Neural cell (in vitro differentiated cells): Measurements from ENCODE around the gene S100G. TPM values are rescaled to one million over a fixed set of nuclear protein-coding genes. Genes with fewer than 3 reads are reported as not detected.
A peak's percentile ranks its signal among the peaks of the same experiment; 100 is the strongest.

Source experiments
- H2AFZ ChIP-seq: fragments of 200-600, 300-800 bp; sonication (generic), shearing (Covaris generic); 2 replicates; pipeline ENCODE4 v1.6.0; 2014; ENCODE audit warnings: low read depth, mild to moderate bottlenecking, antibody characterized with exemption, low read length, moderate library complexity
- H3F3A ChIP-seq: fragments of 200-600 bp; shearing (Covaris generic); 2 replicates; pipeline ENCODE4 v1.6.1; 2016; ENCODE audit warnings: mild to moderate bottlenecking, moderate library complexity, mixed read lengths, antibody characterized with exemption, low read length; ENCODE audit not compliant: insufficient read depth, poor library complexity, severe bottlenecking
- H3K27ac ChIP-seq: fragments of 200-600, 300-800 bp; sonication (generic), shearing (Covaris generic); 2 replicates; pipeline ENCODE4 v1.5.1; 2014; ENCODE audit warnings: mild to moderate bottlenecking, low read length, moderate library complexity
- H3K27me3 ChIP-seq: fragments of 300-800, 200-600 bp; sonication (generic), shearing (Covaris generic); 2 replicates; pipeline ENCODE4 v1.6.0; 2014; ENCODE audit warnings: mild to moderate bottlenecking, low read depth, low read length, moderate library complexity; ENCODE audit not compliant: insufficient read depth
- H3K36me3 ChIP-seq: fragments of 300-800, 200-600 bp; sonication (generic), shearing (Covaris generic); 2 replicates; pipeline ENCODE4 v1.5.1; 2014; ENCODE audit warnings: mild to moderate bottlenecking, antibody characterized with exemption, low read length, moderate library complexity; ENCODE audit not compliant: insufficient read depth
- H3K4me2 ChIP-seq: fragments of 300-800, 200-600 bp; sonication (generic), shearing (Covaris generic); 2 replicates; pipeline ENCODE4 v1.6.0; 2014; ENCODE audit warnings: mild to moderate bottlenecking, low read length
- H3K4me3 ChIP-seq: fragments of 300-800, 200-600 bp; sonication (generic), shearing (Covaris generic); 2 replicates; pipeline ENCODE4 v1.5.1; 2014; ENCODE audit warnings: mild to moderate bottlenecking, low read length, moderate library complexity
- H3K79me2 ChIP-seq: fragments of 200-600 bp; shearing (Covaris generic); replicated peaks from 2 replicates; pipeline ENCODE4 v1.6.0; 2014; ENCODE audit warnings: mild to moderate bottlenecking, low read length, moderate library complexity; ENCODE audit not compliant: insufficient read depth
- H3K9ac ChIP-seq: fragments of 300-800, 200-600 bp; sonication (generic), shearing (Covaris generic); 2 replicates; pipeline ENCODE4 v1.6.1; 2016; ENCODE audit warnings: mild to moderate bottlenecking, low read length, mixed read lengths
- H3K9me2 ChIP-seq: fragments of 200-600 bp; shearing (Covaris generic); 2 replicates; pipeline ENCODE4 v1.6.1; 2016; ENCODE audit warnings: mild to moderate bottlenecking, low read length, mixed read lengths; ENCODE audit not compliant: insufficient read depth
- H3K9me3 ChIP-seq: fragments of 200-600, 300-800 bp; sonication (generic), shearing (Covaris generic); 2 replicates; pipeline ENCODE4 v1.6.1; 2016; ENCODE audit warnings: mild to moderate bottlenecking, mixed run types, low read length, moderate library complexity, mixed read lengths
- H4K20me1 ChIP-seq: fragments of 200-600 bp; shearing (Covaris generic); 2 replicates; pipeline ENCODE4 v1.6.1; 2016; ENCODE audit warnings: mild to moderate bottlenecking, mixed run types; ENCODE audit not compliant: insufficient read depth
- EP300 ChIP-seq: fragments of 450-650 bp; conservative IDR thresholded peaks from 2 replicates; pipeline ENCODE4 v1.6.1; 2014; ENCODE audit warnings: antibody characterized with exemption, mild to moderate bottlenecking, moderate library complexity; ENCODE audit not compliant: poor library complexity, severe bottlenecking
- EZH2 ChIP-seq: fragments of 200-600, 300-800 bp; shearing (Covaris generic), sonication (generic); IDR thresholded peaks from 2 replicates; pipeline ENCODE4 v1.6.1; 2014; ENCODE audit warnings: antibody characterized with exemption, low read length, borderline replicate concordance, mild to moderate bottlenecking; ENCODE audit not compliant: insufficient read depth, poor library complexity, severe bottlenecking
- MXI1 ChIP-seq: fragments of 450-650 bp; conservative IDR thresholded peaks from 2 replicates; pipeline ENCODE4 v1.6.1; 2014; ENCODE audit warnings: antibody characterized with exemption, mild to moderate bottlenecking; ENCODE audit not compliant: poor library complexity, severe bottlenecking
- POLR2AphosphoS5 ChIP-seq: IDR thresholded peaks from 2 replicates; pipeline ENCODE4 v1.6.1; 2012
- RAD21 ChIP-seq: fragments of 450-650 bp; conservative IDR thresholded peaks from 2 replicates; pipeline ENCODE4 v1.6.1; 2014; ENCODE audit warnings: antibody characterized with exemption, mild to moderate bottlenecking, moderate library complexity
- REST ChIP-seq: IDR thresholded peaks from 2 replicates; pipeline ENCODE4 v1.6.1; 2012; ENCODE audit warnings: borderline replicate concordance
- SMC3 ChIP-seq: fragments of 450-650 bp; conservative IDR thresholded peaks from 2 replicates; pipeline ENCODE4 v1.6.1; 2014; ENCODE audit warnings: antibody characterized with exemption, mild to moderate bottlenecking, moderate library complexity; ENCODE audit not compliant: poor library complexity
- polyA plus RNA-seq: library from polyadenylated mRNA; depleted of rRNA; stranded (reverse); fragments of >200 nt; gene quantifications from 2 replicates; pipeline ENCODE4 v1.2.3, GENCODE V29; 2014

The S100G gene
- polyA plus RNA-seq, 1 donor from 2014 or later: not detected

- Histone ChIP-seq H3K36me3 (no peaks in the 10 kb centered on the region), H3K9me2 (no peaks in the 10 kb centered on the region), H2AFZ (no peak overlapping the region), H3K9me3 (no peaks in the 10 kb centered on the region), H4K20me1 (no peaks in the 10 kb centered on the region), H3F3A (no peaks in the 10 kb centered on the region), H3K4me3 (no peak overlapping the region), H3K4me2 (no peak overlapping the region), H3K27me3 (no peaks in the 10 kb centered on the region), H3K9ac (no peak overlapping the region), H3K27ac (no peak overlapping the region), H3K79me2 (no peaks in the 10 kb centered on the region)
- TF ChIP-seq MXI1: no peak
- no peak for TF ChIP-seq SMC3
- TF ChIP-seq REST: no peak
These were observed 46.1 kb upstream of the S100G start for GRCh38 chrX:16603822-16604221.

- Histone ChIP-seq H3K36me3 (no peaks in the 10 kb centered on the region), H3K9ac (no peak overlapping the region), H3K79me2 (no peaks in the 10 kb centered on the region), H3K9me3 (no peaks in the 10 kb centered on the region), H3K27ac (no peak overlapping the region), H4K20me1 (no peaks in the 10 kb centered on the region), H3K9me2 (no peaks in the 10 kb centered on the region), H3K4me3 (no peak overlapping the region), H3K4me2 (no peak overlapping the region), H2AFZ (no peak overlapping the region), H3F3A (no peaks in the 10 kb centered on the region), H3K27me3 (no peaks in the 10 kb centered on the region)
- TF ChIP-seq EZH2: no peak
- TF ChIP-seq MXI1: no peak
- no peak for TF ChIP-seq REST
- no peak for TF ChIP-seq RAD21
These were observed 45.6 kb upstream of the S100G start for GRCh38 chrX:16604337-16604736.

- Histone ChIP-seq H3K27ac (no peak overlapping the region), H3K36me3 (no peaks in the 10 kb centered on the region), H3K9me3 (no peaks in the 10 kb centered on the region), H4K20me1 (no peaks in the 10 kb centered on the region), H3K9ac (no peak overlapping the region), H3K4me2 (no peak overlapping the region), H3K79me2 (no peaks in the 10 kb centered on the region), H3K9me2 (no peaks in the 10 kb centered on the region), H3K4me3 (no peak overlapping the region), H2AFZ (no peak overlapping the region), H3K27me3 (no peaks in the 10 kb centered on the region), H3F3A (no peaks in the 10 kb centered on the region)
- TF ChIP-seq POLR2AphosphoS5 (peak; percentile 60), EP300 (peak; percentile 85), EZH2 (no peak)
These were observed 43.7 kb upstream of the S100G start for GRCh38 chrX:16606142-16606720.
